Testis (tissue), 3 donors: ENCODE results near the gene INAFM2. TPM values are rescaled to one million over a fixed set of nuclear protein-coding genes. Genes with fewer than 3 reads are reported as not detected.
A peak's percentile ranks its signal among the peaks of the same experiment; 100 is the strongest.

Experiments used
- DNase-seq: peaks from one replicate; pipeline ENCODE4 v3.0.0-alpha.2; 2019
- H3K27ac ChIP-seq, 2 donors: fragments of 200-600 bp; sonication (generic); one replicate each; pipeline ENCODE4 v1.5.1; 2019
- H3K27me3 ChIP-seq: fragments of 200-600 bp; sonication (generic); one replicate; pipeline ENCODE4 v1.5.1; 2019
- H3K36me3 ChIP-seq: fragments of 200-600 bp; sonication (generic); one replicate; pipeline ENCODE4 v1.5.1; 2017; ENCODE audit warnings: low read depth; ENCODE audit errors: missing control alignments
- H3K4me1 ChIP-seq: fragments of 200-600 bp; sonication (generic); one replicate; pipeline ENCODE4 v1.5.1; 2019
- H3K4me3 ChIP-seq, 2 donors: fragments of 200-600 bp; sonication (generic); one replicate each; pipeline ENCODE4 v1.5.1; 2017 to 2019
- H3K9me3 ChIP-seq: fragments of 200-600 bp; sonication (generic); one replicate; pipeline ENCODE4 v1.5.1; 2017
- CTCF ChIP-seq, 3 experiments: fragments of 450-650 bp in 2 of 3; fragments of 200-600 bp in 1 of 3; sonication (generic) in 1 of 3; IDR thresholded peaks; one replicate each; pipeline ENCODE4 v1.5.1; 2016 to 2019; ENCODE audit warnings: antibody characterized with exemption in 3 of 3, mild to moderate bottlenecking in 2 of 3, moderate library complexity in 1 of 3
- POLR2A ChIP-seq: fragments of 450-650 bp; IDR thresholded peaks from one replicate; pipeline ENCODE4 v1.6.1; 2017; ENCODE audit warnings: antibody characterized with exemption, mild to moderate bottlenecking, moderate library complexity
- WGBS, 2 donors: methylation state at CpG; one replicate each; pipeline ENCODE4 v1.1.5; 2018; 5-methylcytosine and 5-hydroxymethylcytosine counted together
- intact Hi-C: fragments of 100-400 bp; cut with DNase I; formaldehyde crosslinking; loops from one replicate; pipeline ENCODE4 v1.15.1; 2023; ENCODE audit warnings: low total_unique reads
- polyA plus RNA-seq: library from polyadenylated mRNA; stranded (reverse); fragments of 350-450 nt; fragmentation: Illumina TruSeq; extraction: RNeasy Lipid Tissue Mini Kit (QIAGEN cat#74804); gene quantifications from one replicate; pipeline ENCODE4 v1.2.3, GENCODE V29; 2014; ENCODE audit warnings: low read depth, low replicate concordance; ENCODE audit not compliant: insufficient read depth
- total RNA-seq, 2 donors: library from RNA; depleted of rRNA; stranded (reverse); fragments of >200 nt; gene quantifications; one replicate each; pipeline ENCODE4 v1.2.3, GENCODE V29; 2016

INAFM2 gene
- total and polyA plus RNA-seq, 3 donors from 2014 or later = 31.8 to 49.8 (median 43.4) TPM

- no peaks in the 10 kb centered on the region for H3K9me3 ChIP-seq
- 84 to 96% methylated on average over 5 to 7 of the region's 7 CpGs for WGBS, 2 donors
- intact Hi-C loops = loop anchor here (10.0 kb wide), 1 partner anchor 138 kb away; no protein-coding TSS in a partner anchor
- no peaks in the 10 kb centered on the region for H3K27me3 ChIP-seq
- H3K27ac ChIP-seq = no peak overlapping the region
- TF ChIP-seq CTCF (IDR thresholded peaks at IDR 0.05) = no peak
- no peak for TF ChIP-seq POLR2A
- no peaks in the 10 kb centered on the region for H3K36me3 ChIP-seq
- peaks cover 4% of the 10 kb centered on the region for H3K4me1 ChIP-seq
- DNase-seq = no peak
- no peak overlapping the region for H3K4me3 ChIP-seq
Measured at GRCh38 chr15:40286794-40287193, 36.7 kb upstream of the INAFM2 start.

- Histone ChIP-seq H3K36me3 (no peaks in the 10 kb centered on the region), H3K4me3 (no peak overlapping the region), H3K9me3 (no peaks in the 10 kb centered on the region), H3K4me1 (peaks cover 4% of the 10 kb centered on the region), H3K27ac (no peak overlapping the region), H3K27me3 (no peaks in the 10 kb centered on the region)
- WGBS, 2 donors = 82 to 92% methylated on average over 3 of the region's 3 CpGs
- TF ChIP-seq CTCF (IDR thresholded peaks at IDR 0.05) (no peak), POLR2A (no peak)
- intact Hi-C loops = loop anchor here (10.0 kb wide), 1 partner anchor 137 kb away; no protein-coding TSS in a partner anchor
- no peak for DNase-seq
Measured at GRCh38 chr15:40287505-40287904, 36.0 kb upstream of the INAFM2 start.

- Histone ChIP-seq H3K9me3 (no peaks in the 10 kb centered on the region), H3K36me3 (no peaks in the 10 kb centered on the region), H3K27ac (no peak overlapping the region), H3K4me3 (no peak overlapping the region), H3K27me3 (no peaks in the 10 kb centered on the region), H3K4me1 (peaks cover 4% of the 10 kb centered on the region)
- no peak for DNase-seq
- TF ChIP-seq POLR2A (no peak), CTCF (IDR thresholded peaks at IDR 0.05) (no peak)
- intact Hi-C loops = loop anchor here (10.0 kb wide), 1 partner anchor 137 kb away; no protein-coding TSS in a partner anchor
- WGBS, 2 donors = 83 to 90% methylated on average over 4 of the region's 4 CpGs
Measured at GRCh38 chr15:40287968-40288367, 35.5 kb upstream of the INAFM2 start.

GRCh38 chr15:40289140-40289775 is 34.2 kb upstream of the INAFM2 start:
- no peaks in the 10 kb centered on the region for H3K27me3 ChIP-seq
- TF ChIP-seq CTCF (IDR thresholded peaks at IDR 0.05) = no peak
- no peak for TF ChIP-seq POLR2A

GRCh38 chr15:40290545-40290917 is 33.0 kb upstream of the INAFM2 start:
- no peaks in the 10 kb centered on the region for H3K9me3 ChIP-seq
- peaks cover 4% of the 10 kb centered on the region for H3K4me1 ChIP-seq
- TF ChIP-seq POLR2A = no peak
- TF ChIP-seq CTCF (IDR thresholded peaks at IDR 0.05) = no peak
- WGBS, 2 donors = 21 to 25% methylated on average over 11 of the region's 12 CpGs
- DNase-seq = no peak
- H3K4me3 ChIP-seq = peak overlapping the region in 1 of 2 donors; percentile 53
- H3K27me3 ChIP-seq = no peaks in the 10 kb centered on the region
- no peak overlapping the region for H3K27ac ChIP-seq
- no peaks in the 10 kb centered on the region for H3K36me3 ChIP-seq
- intact Hi-C loops = no loop called here

More at GRCh38 chr15:40289140-40289775, 34.2 kb upstream of the INAFM2 start:
- H3K9me3 ChIP-seq = no peaks in the 10 kb centered on the region
- 72 to 74% methylated on average over 6 of the region's 6 CpGs for WGBS, 2 donors
- no peak overlapping the region for H3K4me3 ChIP-seq
- no peak for DNase-seq
- no peaks in the 10 kb centered on the region for H3K36me3 ChIP-seq
- H3K27ac ChIP-seq = no peak overlapping the region
- H3K4me1 ChIP-seq = peaks cover 4% of the 10 kb centered on the region
- intact Hi-C loops = loop anchor here (10.0 kb wide), 1 partner anchor 136 kb away; no protein-coding TSS in a partner anchor
